ENCODE measurements around the gene CFTR. TPM values are rescaled to one million over a fixed set of nuclear protein-coding genes. Genes with fewer than 3 reads are reported as not detected.

Gene CFTR
- total and polyA plus RNA-seq, 2 of the 8 experiments (the other 6 are each of a cell fraction or from before 2014, with no cell fraction given): 1.2 to 1.6 TPM

DNA sequence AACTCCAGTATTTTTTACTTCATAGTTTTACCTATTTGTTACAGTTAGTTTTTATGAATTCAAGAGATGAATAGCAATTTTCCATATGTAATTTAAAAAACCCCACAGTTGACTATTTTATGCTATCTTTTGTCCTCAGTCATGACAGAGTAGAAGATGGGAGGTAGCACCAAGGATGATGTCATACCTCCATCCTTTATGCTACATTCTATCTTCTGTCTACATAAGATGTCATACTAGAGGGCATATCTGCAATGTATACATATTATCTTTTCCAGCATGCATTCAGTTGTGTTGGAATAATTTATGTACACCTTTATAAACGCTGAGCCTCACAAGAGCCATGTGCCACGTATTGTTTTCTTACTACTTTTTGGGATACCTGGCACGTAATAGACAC, 184.2 kb downstream of the CFTR start:
- Histone ChIP-seq H3K4me2 (ENCODE audit: insufficient read depth in 1 of 2, low read depth in 2 of 2, low read length in 2 of 2) (no peak overlapping the region), H2BK120ac (replicated peaks; ENCODE audit: low read depth, low read length) (no peak overlapping the region), H3K4ac (replicated peaks; ENCODE audit: insufficient read length, low read depth, low read length) (no peak overlapping the region), H2BK12ac (ENCODE audit: low read depth, low read length) (no peak overlapping the region), H2BK20ac (ENCODE audit: low read length) (no peak overlapping the region), H3K23ac (ENCODE audit: insufficient read length) (no peak overlapping the region), H4K5ac (ENCODE audit: insufficient read length, low read depth, low read length) (no peak overlapping the region), H3K56ac (replicated peaks; ENCODE audit: insufficient read length, low read depth, low read length) (no peak overlapping the region), H3K79me1 (ENCODE audit: low read depth, low read length) (no peaks in the 10 kb centered on the region), H4K91ac (replicated peaks; ENCODE audit: insufficient read length, low read length) (no peak overlapping the region), H2AFZ (ENCODE audit: low read length) (no peak overlapping the region), H3K14ac (ENCODE audit: insufficient read length) (no peak overlapping the region), H3K27me3 (replicated peaks in 1 of 4; ENCODE audit: control insufficient read depth in 3 of 4, extremely low read depth in 1 of 4, insufficient read depth in 3 of 4, low read length in 3 of 4) (no peaks in the 10 kb centered on the region), H3K79me2 (ENCODE audit: control insufficient read depth in 1 of 2, insufficient read depth in 2 of 2, low read length in 2 of 2) (no peaks in the 10 kb centered on the region), H2BK15ac (ENCODE audit: low read length) (no peak overlapping the region), H4K8ac (ENCODE audit: extremely low read depth, insufficient read depth, low read length) (no peak overlapping the region), H3K23me2 (ENCODE audit: low read depth, low read length) (no peaks in the 10 kb centered on the region), H2BK5ac (ENCODE audit: low read depth, low read length) (no peak overlapping the region), H3K36me3 (ENCODE audit: control insufficient read depth in 2 of 4, insufficient read depth in 4 of 4, low read length in 3 of 4) (no peaks in the 10 kb centered on the region), H3K9me3 (ENCODE audit: insufficient read depth in 2 of 2, low read depth in 1 of 2, low read length in 1 of 2) (no peaks in the 10 kb centered on the region), H2AK5ac (ENCODE audit: low read depth, low read length) (no peak overlapping the region), H3K4me3 (ENCODE audit: extremely low read depth in 1 of 4, insufficient read depth in 2 of 4, low read depth in 3 of 4, low read length in 4 of 4) (no peak overlapping the region), H3K27ac (ENCODE audit: low read depth, low read length) (no peak overlapping the region), H3K18ac (ENCODE audit: extremely low read depth, low read length) (no peak overlapping the region), H4K20me1 (replicated peaks in 1 of 2; ENCODE audit: control insufficient read depth in 1 of 2, insufficient read depth in 2 of 2, low read length in 2 of 2) (no peaks in the 10 kb centered on the region), H3K4me1 (replicated peaks in 1 of 4; ENCODE audit: control insufficient read depth in 3 of 4, insufficient read depth in 4 of 4, low read length in 3 of 4) (no peaks in the 10 kb centered on the region), H3K9ac (replicated peaks in 1 of 4; ENCODE audit: extremely low read depth in 1 of 4, low read depth in 3 of 4, low read length in 3 of 4) (no peak overlapping the region)
- ChIA-PET POLR2A (ENCODE audit: partially characterized antibody) (no interaction called here), CTCF (ENCODE audit: partially characterized antibody) (no interaction called here)
- no peak for DNase-seq (ENCODE audit: low read depth in 1 of 2, low spot score in 2 of 2)
- WGBS, 2 experiments (ENCODE audit: extremely low coverage in 1 of 2, insufficient coverage in 1 of 2, insufficient read length in 1 of 2, insufficient replicate concordance in 2 of 2, low coverage in 1 of 2, low lambda C conversion rate in 2 of 2, missing lambda C conversion rate in 1 of 2): 89% methylated on average over 3 of the region's 3 CpGs; no CpG with 5 or more reads in 1 of the 2 experiments
- FAIRE-seq: no peak
- no peak for TF ChIP-seq RNF2 (IDR thresholded peaks at IDR 0.05; ENCODE audit: borderline replicate concordance, low read depth, low read length, missing control alignments, poor library complexity, severe bottlenecking)
